Spinal cord (tissue), 10 donors: ENCODE data around the gene ALX1. TPM values are rescaled to one million over a fixed set of nuclear protein-coding genes. Genes with fewer than 3 reads are reported as not detected.

ENCODE experiments used
- DNase-seq, 6 donors: peaks; one replicate each; pipeline versions ENCODE4 v3.0.0 to v3.0.0-alpha.2; 2013 to 2015; ENCODE audit warnings: low spot score in 6 of 6, low read depth in 4 of 6
- H3K27ac ChIP-seq: one replicate; pipeline ENCODE4 v1.5.1; 2013; ENCODE audit warnings: low read depth, low read length, control low read depth
- H3K27me3 ChIP-seq: one replicate; pipeline ENCODE4 v1.6.1; 2013; ENCODE audit warnings: low read length; ENCODE audit not compliant: control insufficient read depth, insufficient read depth
- H3K36me3 ChIP-seq: one replicate; pipeline ENCODE4 v1.6.1; 2013; ENCODE audit warnings: low read length; ENCODE audit not compliant: control insufficient read depth, insufficient read depth
- H3K4me1 ChIP-seq: one replicate; pipeline ENCODE4 v1.6.1; 2013; ENCODE audit warnings: low read length; ENCODE audit not compliant: control insufficient read depth, insufficient read depth
- H3K4me3 ChIP-seq: one replicate; pipeline ENCODE4 v1.5.1; 2013; ENCODE audit warnings: low read depth, low read length, control low read depth
- H3K9me3 ChIP-seq: one replicate; pipeline ENCODE4 v1.6.1; 2013; ENCODE audit warnings: low read length; ENCODE audit not compliant: control insufficient read depth, insufficient read depth
- WGBS: methylation state at CpG from one replicate; pipeline ENCODE4 v1.1.5; 2013; ENCODE audit warnings: missing lambda C conversion rate; ENCODE audit not compliant: insufficient coverage; 5-methylcytosine and 5-hydroxymethylcytosine counted together
- polyA plus RNA-seq, 2 donors: library from polyadenylated mRNA; unstranded; fragments of 120-200 nt; gene quantifications; one replicate each; pipeline ENCODE4 v1.2.1, GENCODE V29; 2013; ENCODE audit not compliant: insufficient read length in 2 of 2
- total RNA-seq, 2 donors: library from RNA; depleted of rRNA in 1 of 2; stranded (reverse); fragments of 120-200 nt in 1 of 2; fragments of >200 nt in 1 of 2; gene quantifications; one replicate each; pipeline versions ENCODE4 v1.2.3 to v1.2.4, GENCODE V29; 2013 to 2014
- donor health status: healthy.

Gene ALX1
- total and polyA plus RNA-seq, 4 donors, result 0.26 to 1.2 (median 0.41) TPM; not detected in 1

GRCh38 chr12:85329913-85330312 lies 49.9 kb downstream of the ALX1 start:
- H3K36me3 ChIP-seq, result no peaks in the 10 kb centered on the region

GRCh38 chr12:85348779-85349178 lies 68.8 kb downstream of the ALX1 start:
- Histone ChIP-seq H3K9me3 (no peaks in the 10 kb centered on the region), H3K4me1 (no peaks in the 10 kb centered on the region), H3K27ac (no peak overlapping the region), H3K27me3 (no peaks in the 10 kb centered on the region), H3K4me3 (no peak overlapping the region), H3K36me3 (no peaks in the 10 kb centered on the region)
- no peak for DNase-seq
- WGBS, result no CpG with 5 or more reads among the region's 1 CpG

More at GRCh38 chr12:85329913-85330312, 49.9 kb downstream of the ALX1 start:
- H3K4me3 ChIP-seq, result no peak overlapping the region
- DNase-seq, result no peak
- no CpG with 5 or more reads among the region's 2 CpGs for WGBS
- no peaks in the 10 kb centered on the region for H3K27me3 ChIP-seq
- H3K4me1 ChIP-seq, result no peaks in the 10 kb centered on the region
- H3K9me3 ChIP-seq, result no peaks in the 10 kb centered on the region
- H3K27ac ChIP-seq, result no peak overlapping the region

GRCh38 chr12:85350356-85350755 lies 70.3 kb downstream of the ALX1 start:
- Histone ChIP-seq H3K9me3 (no peaks in the 10 kb centered on the region), H3K27me3 (no peaks in the 10 kb centered on the region), H3K4me3 (no peak overlapping the region), H3K27ac (no peak overlapping the region), H3K4me1 (no peaks in the 10 kb centered on the region), H3K36me3 (no peaks in the 10 kb centered on the region)
- no peak for DNase-seq

Other genes starting within 250 kb of the ALX1 start
- gene TSPAN19, start 243.9 kb upstream of the ALX1 start, total RNA-seq, result 1 to 10 TPM in 1 of 2 donors, under 1 TPM in 1; 0.66 to 1.1 TPM
- gene TSPAN19, start 243.9 kb upstream of the ALX1 start, polyA plus RNA-seq, result 1 to 10 TPM; 1.8 to 2.2 TPM
- gene LRRIQ1, start 243.9 kb upstream of the ALX1 start, total RNA-seq, result 10 to 100 TPM in 1 of 2 donors, 1 to 10 TPM in 1; 8.8 to 18.0 TPM
- 10 to 100 TPM in 1 of 2 donors, 1 to 10 TPM in 1; 5.6 to 12.0 TPM for gene LRRIQ1, start 243.9 kb upstream of the ALX1 start, polyA plus RNA-seq